Immature natural killer cell (primary cell): Measurements from ENCODE around the gene MYBL2. TPM values are rescaled to one million over a fixed set of nuclear protein-coding genes. Genes with fewer than 3 reads are reported as not detected.
"Not testable (repeated sequence)": the region's sequence is repeated elsewhere in the genome, so short reads cannot be mapped to it uniquely, and the experiment has no call there.

Source experiments
- DNase-seq, 3 donors: peaks; one replicate each; pipeline ENCODE4 v3.0.0; 2022; ENCODE audit warnings: mixed read lengths in 1 of 3
- H3K27ac Mint-ChIP-seq, 6 donors: one replicate each; pipeline ENCODE4 v1.8.0; 2020; ENCODE audit warnings: mixed read lengths in 6 of 6, mild to moderate bottlenecking in 5 of 6, inconsistent platforms in 4 of 6, moderate library complexity in 3 of 6
- H3K27me3 Mint-ChIP-seq, 3 donors: one replicate each; pipeline ENCODE4 v1.8.0; 2020 to 2021; ENCODE audit warnings: low read depth in 3 of 3, mild to moderate bottlenecking in 3 of 3, mixed read lengths in 3 of 3, moderate library complexity in 3 of 3, inconsistent platforms in 1 of 3
- H3K36me3 Mint-ChIP-seq, 3 donors: one replicate each; pipeline ENCODE4 v1.8.0; 2020; ENCODE audit warnings: mixed read lengths in 3 of 3, inconsistent platforms in 2 of 3, mild to moderate bottlenecking in 2 of 3
- H3K4me1 Mint-ChIP-seq, 2 donors: one replicate each; pipeline ENCODE4 v1.8.0; 2020; ENCODE audit warnings: inconsistent platforms in 2 of 2, mild to moderate bottlenecking in 2 of 2, mixed read lengths in 2 of 2, moderate library complexity in 1 of 2
- H3K4me3 Mint-ChIP-seq, 5 donors: one replicate each; pipeline ENCODE4 v1.8.0; 2020; ENCODE audit warnings: mild to moderate bottlenecking in 5 of 5, mixed read lengths in 5 of 5, inconsistent platforms in 3 of 5, moderate library complexity in 3 of 5
- H3K9me3 Mint-ChIP-seq, 6 donors: one replicate each; pipeline ENCODE4 v1.8.0; 2020; ENCODE audit warnings: mild to moderate bottlenecking in 6 of 6, mixed read lengths in 6 of 6, inconsistent platforms in 4 of 6, moderate library complexity in 3 of 6
- polyA plus RNA-seq, 3 donors: library from polyadenylated mRNA; unstranded; fragments of 300-500 nt; fragmentation: Illumina TruSeq; gene quantifications; one replicate each; pipeline ENCODE4 v1.2.3, GENCODE V29; 2021

The MYBL2 gene
- polyA plus RNA-seq, 3 donors from 2014 or later = 2.0 to 2.3 TPM; not detected in 1

- peaks cover 0 to 9% (median 0%) of the 10 kb centered on the region in 3 donors for H3K36me3 Mint-ChIP-seq
- peaks cover 0 to 5% (median 0%) of the 10 kb centered on the region in 6 donors for H3K9me3 Mint-ChIP-seq
- H3K4me3 Mint-ChIP-seq = peak overlapping the region; percentile 20 to 76 (median 57)
- H3K27ac Mint-ChIP-seq = peak overlapping the region in 5 of 6 donors; percentile 76 to 90 (median 82)
- DNase-seq = peak; percentile 69 to 76 (median 69)
- peaks cover 17 to 23% (median 21%) of the 10 kb centered on the region in 3 donors for H3K27me3 Mint-ChIP-seq
- peaks cover 28 to 39% of the 10 kb centered on the region in 2 donors for H3K4me1 Mint-ChIP-seq
These were observed 85.8 kb downstream of the MYBL2 start for GRCh38 chr20:43752561-43753301.

GRCh38 chr20:43755390-43755789, 88.5 kb downstream of the MYBL2 start:
- peaks cover 12 to 19% (median 19%) of the 10 kb centered on the region in 3 donors for H3K27me3 Mint-ChIP-seq
- H3K36me3 Mint-ChIP-seq = peaks cover 0 to 9% (median 0%) of the 10 kb centered on the region in 3 donors
- H3K4me3 Mint-ChIP-seq = no peak overlapping the region
- no peak overlapping the region for H3K27ac Mint-ChIP-seq
- peaks cover 0 to 7% (median 0%) of the 10 kb centered on the region in 6 donors for H3K9me3 Mint-ChIP-seq
- no peak for DNase-seq
- peaks cover 26 to 28% of the 10 kb centered on the region in 2 donors for H3K4me1 Mint-ChIP-seq

- Mint-ChIP-seq H3K4me1 (peaks cover 23% of the 10 kb centered on the region in 2 donors), H3K27me3 (peaks cover 12 to 19% (median 16%) of the 10 kb centered on the region in 3 donors), H3K36me3 (peaks cover 0 to 9% (median 0%) of the 10 kb centered on the region in 3 donors), H3K4me3 (no peak overlapping the region), H3K27ac (no peak overlapping the region), H3K9me3 (peaks cover 0 to 3% (median 0%) of the 10 kb centered on the region in 6 donors)
- no peak for DNase-seq
These were observed 88.9 kb downstream of the MYBL2 start for GRCh38 chr20:43755851-43756250.

GRCh38 chr20:43757888-43758287, 91.0 kb downstream of the MYBL2 start:
- H3K27me3 Mint-ChIP-seq, H3K27ac Mint-ChIP-seq, H3K4me3 Mint-ChIP-seq, H3K4me1 Mint-ChIP-seq, DNase-seq, H3K36me3 Mint-ChIP-seq, H3K9me3 Mint-ChIP-seq: not testable (repeated sequence)

GRCh38 chr20:43761386-43762340, 94.7 kb downstream of the MYBL2 start:
- Mint-ChIP-seq H3K4me1 (no peaks in the 10 kb centered on the region), H3K36me3 (no peaks in the 10 kb centered on the region), H3K27me3 (peaks cover 5 to 8% (median 8%) of the 10 kb centered on the region in 3 donors), H3K4me3 (no peak overlapping the region), H3K9me3 (peaks cover 0 to 1% (median 0%) of the 10 kb centered on the region in 6 donors), H3K27ac (no peak overlapping the region)
- no peak for DNase-seq

GRCh38 chr20:43762911-43763310, 96.0 kb downstream of the MYBL2 start:
- Mint-ChIP-seq H3K9me3 (peaks cover 0 to 1% (median 0%) of the 10 kb centered on the region in 6 donors), H3K27ac (no peak overlapping the region), H3K4me3 (no peak overlapping the region), H3K4me1 (no peaks in the 10 kb centered on the region), H3K36me3 (no peaks in the 10 kb centered on the region), H3K27me3 (peaks cover 3 to 8% (median 8%) of the 10 kb centered on the region in 3 donors)
- DNase-seq = no peak

GRCh38 chr20:43765916-43766315, 99.0 kb downstream of the MYBL2 start:
- H3K27me3 Mint-ChIP-seq = peaks cover 3 to 10% (median 6%) of the 10 kb centered on the region in 3 donors
- no peaks in the 10 kb centered on the region for H3K9me3 Mint-ChIP-seq
- no peaks in the 10 kb centered on the region for H3K36me3 Mint-ChIP-seq

More at GRCh38 chr20:43765916-43766315, 99.0 kb downstream of the MYBL2 start:
- Mint-ChIP-seq H3K4me3 (no peak overlapping the region), H3K4me1 (no peaks in the 10 kb centered on the region), H3K27ac (no peak overlapping the region)
- no peak for DNase-seq

Other genes starting within 250 kb of the MYBL2 start
- 10 to 100 TPM; 18.7 to 43.7 (median 25.4) TPM for gene SRSF6, start 209.2 kb upstream of the MYBL2 start, polyA plus RNA-seq
- gene L3MBTL1, start 159.4 kb upstream of the MYBL2 start, polyA plus RNA-seq = 1 to 10 TPM in 1 of 3 donors, under 1 TPM in 1, not detected in 1; 0.91 to 1.8 TPM
- not detected for gene SGK2, start 108.1 kb upstream of the MYBL2 start, polyA plus RNA-seq
- 10 to 100 TPM; 40.0 to 46.2 (median 45.5) TPM for gene IFT52, start 76.2 kb upstream of the MYBL2 start, polyA plus RNA-seq
- not detected for gene GTSF1L, start 59.9 kb downstream of the MYBL2 start, polyA plus RNA-seq
- 1 to 10 TPM; 2.4 to 5.0 (median 2.9) TPM for gene TOX2, start 247.7 kb downstream of the MYBL2 start, polyA plus RNA-seq